Activated CD4-positive, alpha-beta memory T cell treated with anti-CD3 and anti-CD28 coated beads for 36 hours (primary cell): ENCODE results near the gene HBA2. TPM values are rescaled to one million over a fixed set of nuclear protein-coding genes. Genes with fewer than 3 reads are reported as not detected.

Experiments
- total RNA-seq, 2 experiments: library from RNA; stranded (reverse); gene quantifications; one replicate each; pipeline ENCODE4 v1.2.3, GENCODE V29; 2021

The HBA2 gene
- total RNA-seq, 2 experiments from 2014 or later = not detected

Other genes starting within 250 kb of the HBA2 start
- 10 to 100 TPM; 39.9 to 45.3 TPM for gene POLR3K, start 119.3 kb upstream of the HBA2 start, total RNA-seq
- gene SNRNP25, start 119.0 kb upstream of the HBA2 start, total RNA-seq = 10 to 100 TPM; 48.5 to 51.1 TPM
- gene RHBDF1, start 100.2 kb upstream of the HBA2 start, total RNA-seq = under 1 TPM in 1 of 2 experiments, not detected in 1; 0.43 TPM
- 10 to 100 TPM; 53.1 to 58.7 TPM for gene MPG, start 94.7 kb upstream of the HBA2 start, total RNA-seq
- gene NPRL3, start 34.2 kb upstream of the HBA2 start, total RNA-seq = 10 to 100 TPM; 36.6 to 42.9 TPM
- not detected for gene HBZ, start 20.2 kb upstream of the HBA2 start, total RNA-seq
- gene HBM, start 6.9 kb upstream of the HBA2 start, total RNA-seq = not detected
- gene HBA1, start 3.8 kb downstream of the HBA2 start, total RNA-seq = not detected
- not detected for gene HBQ1, start 7.6 kb downstream of the HBA2 start, total RNA-seq
- 10 to 100 TPM; 57.0 to 60.8 TPM for gene LUC7L, start 56.6 kb downstream of the HBA2 start, total RNA-seq
- 10 to 100 TPM; 15.7 to 18.4 TPM for gene FAM234A, start 61.9 kb downstream of the HBA2 start, total RNA-seq
- under 1 TPM in 1 of 2 experiments, not detected in 1; 0.14 TPM for gene RGS11, start 103.1 kb downstream of the HBA2 start, total RNA-seq
- not detected for gene ARHGDIG, start 107.7 kb downstream of the HBA2 start, total RNA-seq
- not detected for gene PDIA2, start 110.3 kb downstream of the HBA2 start, total RNA-seq
- 10 to 100 TPM; 18.6 to 20.5 TPM for gene AXIN1, start 179.8 kb downstream of the HBA2 start, total RNA-seq
- 10 to 100 TPM; 76.8 to 77.3 TPM for gene MRPL28, start 197.7 kb downstream of the HBA2 start, total RNA-seq
- 10 to 100 TPM; 30.6 to 31.5 TPM for gene PGAP6, start 209.1 kb downstream of the HBA2 start, total RNA-seq
- 10 to 100 TPM; 62.1 to 62.5 TPM for gene NME4, start 224.3 kb downstream of the HBA2 start, total RNA-seq
- 1 to 10 TPM; 8.5 to 8.8 TPM for gene DECR2, start 229.0 kb downstream of the HBA2 start, total RNA-seq